ENCODE measurements around the gene TMEM119.
A peak's percentile ranks its signal among the peaks of the same experiment; 100 is the strongest.
"Not testable (repeated sequence)": the region's sequence is repeated elsewhere in the genome, so short reads cannot be mapped to it uniquely, and the experiment has no call there.

TMEM119 gene

GRCh38 chr12:108560321-108560721 lies 37.6 kb downstream of the TMEM119 start:
- peak; percentile 50 for DNase-seq (ENCODE audit: low read depth)
- no peak for TF ChIP-seq CTCF (IDR thresholded peaks at IDR 0.05; ENCODE audit: control insufficient read depth, insufficient read depth, low read depth, low read length, missing control alignments)

GRCh38 chr12:108559748-108560147 lies 38.1 kb downstream of the TMEM119 start:
- H3K4me3 ChIP-seq (ENCODE audit: control insufficient read depth, low read depth, low read length): peak overlapping the region; percentile 97
- no peak for DNase-seq (ENCODE audit: low read depth)
- peak; percentile 4 for TF ChIP-seq CTCF (IDR thresholded peaks at IDR 0.05; ENCODE audit: control insufficient read depth, insufficient read depth, low read depth, low read length, missing control alignments)

More at GRCh38 chr12:108560321-108560721, 37.6 kb downstream of the TMEM119 start:
- peak overlapping the region; percentile 97 for H3K4me3 ChIP-seq (ENCODE audit: control insufficient read depth, low read depth, low read length)

DNA sequence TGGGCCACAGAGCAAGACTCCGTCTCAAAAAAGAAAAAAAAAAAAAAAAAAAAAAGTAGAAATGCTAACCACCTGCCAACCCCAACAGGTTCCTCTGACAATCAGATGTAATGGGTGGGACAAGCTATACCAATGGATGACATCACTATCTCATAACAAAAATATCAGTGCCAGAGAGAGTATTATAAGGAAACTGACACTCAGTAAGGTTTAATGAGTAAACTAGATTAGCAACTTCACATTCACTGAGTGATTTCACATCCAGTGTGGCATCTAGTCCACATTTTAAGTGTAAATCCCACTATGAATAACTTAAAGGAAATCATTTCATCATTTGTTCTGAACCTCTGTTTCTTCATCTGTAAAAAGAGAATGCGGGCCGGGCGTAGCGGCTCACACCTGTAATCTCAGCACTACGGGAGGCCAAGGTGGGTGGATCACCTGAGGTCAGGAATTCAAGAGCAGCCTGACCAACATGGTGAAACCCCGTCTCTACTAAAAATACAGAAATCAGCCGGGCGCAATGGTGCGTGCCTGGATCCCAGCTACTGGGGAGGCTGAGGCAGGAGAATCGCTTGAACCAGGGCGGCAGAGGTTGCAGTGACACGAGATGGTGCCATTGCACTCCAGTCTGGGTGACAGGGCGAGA lies 38.8 kb downstream of the TMEM119 start:
- peak overlapping the region; percentile 97 for H3K4me3 ChIP-seq (ENCODE audit: control insufficient read depth, low read depth, low read length)
- no peak for TF ChIP-seq CTCF (IDR thresholded peaks at IDR 0.05; ENCODE audit: control insufficient read depth, insufficient read depth, low read depth, low read length, missing control alignments)
- DNase-seq (ENCODE audit: low read depth): no peak

DNA sequence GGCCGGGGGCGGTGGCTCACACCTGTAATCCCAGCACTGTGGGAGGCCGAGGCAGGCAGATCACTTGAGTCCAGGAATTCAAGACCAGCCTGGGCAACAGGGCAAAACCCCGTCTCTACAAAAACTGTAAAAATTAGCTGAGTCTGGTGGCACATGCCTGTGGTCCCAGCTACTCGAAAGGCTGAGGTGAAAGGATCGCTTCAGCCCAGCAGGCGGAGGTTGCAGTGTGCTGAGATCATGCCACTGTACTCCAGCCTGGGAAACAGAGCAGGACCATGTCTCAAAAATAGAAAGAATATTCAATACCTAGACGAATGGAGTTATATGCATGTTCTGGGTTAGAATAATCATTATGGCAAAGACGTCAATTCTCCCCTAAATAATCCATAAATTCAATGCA lies 42.5 kb downstream of the TMEM119 start:
- H3K4me3 ChIP-seq (ENCODE audit: control insufficient read depth, low read depth, low read length); DNase-seq (ENCODE audit: low read depth): not testable (repeated sequence)

DNA sequence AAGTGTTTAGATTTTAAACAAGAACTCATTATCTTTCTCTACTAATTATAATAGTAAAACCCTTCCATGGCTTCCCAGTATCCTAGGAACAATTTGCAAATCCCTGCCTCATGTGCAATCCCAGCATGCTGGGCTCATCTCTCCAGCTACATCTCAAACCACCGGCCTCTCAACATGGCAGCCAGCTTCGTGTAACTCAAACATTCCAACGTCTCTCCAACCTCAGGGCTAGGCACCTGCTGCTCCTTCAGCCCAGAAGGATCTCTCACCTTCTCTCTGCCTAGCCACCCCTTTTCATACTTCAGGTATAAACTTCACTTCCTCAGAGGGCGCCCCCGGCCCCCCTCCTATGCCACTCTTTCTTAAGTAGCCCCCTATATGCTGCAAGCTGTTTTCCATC lies 44.1 kb downstream of the TMEM119 start:
- TF ChIP-seq CTCF (IDR thresholded peaks at IDR 0.05; ENCODE audit: control insufficient read depth, insufficient read depth, low read depth, low read length, missing control alignments): no peak
- no peak overlapping the region for H3K4me3 ChIP-seq (ENCODE audit: control insufficient read depth, low read depth, low read length)
- no peak for DNase-seq (ENCODE audit: low read depth)

GRCh38 chr12:108551535-108551934 lies 46.3 kb downstream of the TMEM119 start:
- no peak for TF ChIP-seq CTCF (IDR thresholded peaks at IDR 0.05; ENCODE audit: control insufficient read depth, insufficient read depth, low read depth, low read length, missing control alignments)
- no peak for DNase-seq (ENCODE audit: low read depth)
- H3K4me3 ChIP-seq (ENCODE audit: control insufficient read depth, low read depth, low read length): no peak overlapping the region

- H3K4me3 ChIP-seq (ENCODE audit: control insufficient read depth, low read depth, low read length): no peak overlapping the region
- DNase-seq (ENCODE audit: low read depth): no peak
- no peak for TF ChIP-seq CTCF (IDR thresholded peaks at IDR 0.05; ENCODE audit: control insufficient read depth, insufficient read depth, low read depth, low read length, missing control alignments)
Measured at GRCh38 chr12:108548954-108549521, 48.8 kb downstream of the TMEM119 start.

Data from AG09309 (cell line).